Stimulated activated naive B cell treated with anti-CD40 and anti-IgM and Interleukin-4, amounts not matched to agents 10 μg/mL and 1 μg/mL and 100 μg/mL, for 72 hours (primary cell): ENCODE data around the gene CABLES1.
A peak's percentile ranks its signal among the peaks of the same experiment; 100 is the strongest.

ENCODE experiments used
- ATAC-seq, 2 donors: fragments of 150-1000 bp; cut with Tn5 transposase; replicated peaks; 2 replicates each; pipeline ENCODE4 v1.10.0; 2021; ENCODE audit warnings: moderate library complexity in 1 of 2
- DNase-seq: peaks from one replicate; pipeline ENCODE4 v3.0.0; 2021
- H3K27ac Mint-ChIP-seq: one replicate; pipeline ENCODE4 v1.8.0; 2022; ENCODE audit warnings: mild to moderate bottlenecking, mixed read lengths
- H3K27me3 Mint-ChIP-seq, 2 donors: one replicate each; pipeline ENCODE4 v1.8.0; 2022; ENCODE audit warnings: mixed read lengths in 2 of 2
- H3K36me3 Mint-ChIP-seq, 2 donors: one replicate each; pipeline ENCODE4 v1.8.0; 2022; ENCODE audit warnings: mixed read lengths in 2 of 2, mild to moderate bottlenecking in 1 of 2
- H3K4me1 Mint-ChIP-seq, 2 donors: one replicate each; pipeline ENCODE4 v1.8.0; 2022; ENCODE audit warnings: mixed read lengths in 2 of 2, mild to moderate bottlenecking in 1 of 2
- H3K4me3 Mint-ChIP-seq, 2 donors: one replicate each; pipeline ENCODE4 v1.8.0; 2022; ENCODE audit warnings: mild to moderate bottlenecking in 2 of 2, mixed read lengths in 2 of 2, moderate library complexity in 1 of 2
- H3K9me3 Mint-ChIP-seq, 2 donors: one replicate each; pipeline ENCODE4 v1.8.0; 2022; ENCODE audit warnings: mixed read lengths in 2 of 2, mild to moderate bottlenecking in 1 of 2

Gene CABLES1

DNA sequence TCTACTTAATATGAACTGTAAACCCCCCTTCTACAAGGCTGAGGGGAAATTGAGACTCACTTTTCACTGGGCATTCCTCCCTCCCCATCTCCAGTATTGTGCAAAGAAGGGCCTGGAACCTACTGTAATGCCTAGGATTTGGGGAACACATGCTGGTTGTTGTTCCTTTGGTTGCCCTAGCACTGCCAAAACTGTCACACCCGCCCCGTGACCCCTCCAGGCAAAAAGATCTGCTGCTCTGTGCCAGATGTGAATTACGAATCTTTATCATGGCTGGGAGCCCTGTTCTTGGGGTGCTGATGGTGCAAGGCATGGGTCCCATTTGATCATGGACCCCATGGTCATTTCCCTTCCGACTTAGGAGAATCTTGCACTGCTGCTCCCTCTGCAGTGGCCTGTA is 95.4 kb downstream of the CABLES1 start:
- Mint-ChIP-seq H3K4me1 (peaks cover 46 to 70% of the 10 kb centered on the region in 2 donors), H3K27me3 (no peaks in the 10 kb centered on the region), H3K27ac (peak overlapping the region; percentile 97), H3K36me3 (peaks cover 25 to 34% of the 10 kb centered on the region in 2 donors), H3K4me3 (no peak overlapping the region), H3K9me3 (no peaks in the 10 kb centered on the region)
- DNase-seq (no peak), ATAC-seq (no peak)

DNA sequence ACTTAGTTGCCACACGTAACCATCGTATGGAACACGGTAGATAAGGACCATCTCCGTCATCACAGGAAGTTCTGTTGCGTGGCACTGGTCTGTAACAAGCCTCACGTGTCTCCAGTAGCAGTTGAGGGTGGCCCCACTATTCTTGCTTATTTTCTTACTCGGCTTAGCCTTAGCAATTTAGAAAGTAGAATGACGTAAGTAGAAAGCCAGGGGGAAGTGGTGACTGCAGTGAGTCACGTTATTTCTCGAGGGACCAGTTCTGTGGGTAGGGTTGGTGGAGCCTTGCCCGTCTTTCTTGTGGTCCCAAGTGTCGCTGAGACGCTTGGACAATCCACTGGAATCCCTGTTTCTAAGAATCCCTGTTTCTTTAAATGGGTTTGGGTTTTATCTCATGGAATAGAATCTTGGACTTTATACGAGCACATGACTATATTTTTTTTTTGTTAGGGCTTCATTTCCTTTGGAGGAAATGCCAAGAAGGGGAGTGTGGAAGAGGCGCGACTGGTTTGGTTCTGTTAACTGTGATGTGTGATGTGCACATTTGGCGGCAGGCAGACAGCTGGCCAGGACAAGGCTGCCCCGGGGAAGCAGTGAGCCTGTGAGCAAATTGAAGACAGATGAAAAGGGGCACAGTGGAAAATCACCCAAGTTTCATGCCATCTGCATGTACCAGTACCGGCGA is 96.2 kb downstream of the CABLES1 start:
- peak; percentile 81 to 86 for ATAC-seq
- Mint-ChIP-seq H3K4me1 (peaks cover 41 to 62% of the 10 kb centered on the region in 2 donors), H3K36me3 (peaks cover 23 to 31% of the 10 kb centered on the region in 2 donors)

DNA sequence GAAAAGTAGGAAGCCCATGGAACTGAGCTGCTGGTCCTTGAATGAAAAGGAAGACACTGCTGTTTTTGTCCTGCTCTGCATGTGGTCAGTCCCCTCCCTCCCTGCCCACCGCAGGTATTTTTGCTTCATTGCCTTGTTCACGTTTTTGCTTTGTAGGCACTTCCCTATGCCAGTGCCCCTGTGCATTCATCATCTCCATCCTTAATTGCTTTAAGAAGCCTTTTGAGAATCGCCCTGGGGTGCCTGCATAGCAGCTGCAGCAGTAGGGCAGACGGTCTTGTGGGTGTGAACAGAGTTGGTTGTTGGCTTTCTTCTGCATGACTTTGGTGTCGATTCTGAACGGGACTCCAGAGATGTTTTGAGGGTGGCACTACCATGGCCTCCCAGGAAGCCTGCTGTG is 97.0 kb downstream of the CABLES1 start:
- peak overlapping the region; percentile 99 for H3K27ac Mint-ChIP-seq
- H3K4me3 Mint-ChIP-seq: peak overlapping the region in 1 of 2 donors; percentile 43
- ATAC-seq: peak in 1 of 2 donors; percentile 3
- H3K4me1 Mint-ChIP-seq: peaks cover 33 to 57% of the 10 kb centered on the region in 2 donors
- DNase-seq: no peak
- H3K9me3 Mint-ChIP-seq: no peaks in the 10 kb centered on the region
- H3K27me3 Mint-ChIP-seq: no peaks in the 10 kb centered on the region
- peaks cover 17 to 22% of the 10 kb centered on the region in 2 donors for H3K36me3 Mint-ChIP-seq

More for the DNA sequence above, 96.2 kb downstream of the CABLES1 start:
- Mint-ChIP-seq H3K27ac (peak overlapping the region; percentile 99), H3K4me3 (peak overlapping the region; percentile 69 to 77), H3K9me3 (no peaks in the 10 kb centered on the region), H3K27me3 (no peaks in the 10 kb centered on the region)
- DNase-seq: peak; percentile 89

DNA sequence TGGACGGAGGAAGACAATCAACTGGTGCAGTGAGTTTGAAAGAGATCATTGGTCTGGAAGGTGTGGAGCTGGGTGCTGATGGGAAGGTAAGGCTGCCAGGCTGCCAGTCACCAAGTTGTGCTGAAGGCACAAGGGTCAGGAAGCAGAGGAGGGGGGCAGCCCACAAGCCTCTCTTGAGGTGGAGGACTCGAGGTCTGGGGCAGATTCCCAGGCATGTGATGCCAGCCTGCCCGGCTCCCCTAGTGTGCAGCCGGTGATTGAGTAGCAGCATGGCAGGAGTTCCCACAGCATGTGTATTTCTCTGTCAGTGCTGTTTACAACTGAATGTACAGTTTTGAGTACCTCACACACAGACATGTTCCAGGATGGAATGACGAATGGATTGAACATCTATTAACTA is 99.3 kb downstream of the CABLES1 start:
- no peak overlapping the region for H3K4me3 Mint-ChIP-seq
- no peaks in the 10 kb centered on the region for H3K27me3 Mint-ChIP-seq
- DNase-seq: no peak
- ATAC-seq: no peak
- peaks cover 32 to 56% of the 10 kb centered on the region in 2 donors for H3K4me1 Mint-ChIP-seq
- H3K27ac Mint-ChIP-seq: no peak overlapping the region
- H3K9me3 Mint-ChIP-seq: no peaks in the 10 kb centered on the region
- peaks cover 19 to 32% of the 10 kb centered on the region in 2 donors for H3K36me3 Mint-ChIP-seq

DNA sequence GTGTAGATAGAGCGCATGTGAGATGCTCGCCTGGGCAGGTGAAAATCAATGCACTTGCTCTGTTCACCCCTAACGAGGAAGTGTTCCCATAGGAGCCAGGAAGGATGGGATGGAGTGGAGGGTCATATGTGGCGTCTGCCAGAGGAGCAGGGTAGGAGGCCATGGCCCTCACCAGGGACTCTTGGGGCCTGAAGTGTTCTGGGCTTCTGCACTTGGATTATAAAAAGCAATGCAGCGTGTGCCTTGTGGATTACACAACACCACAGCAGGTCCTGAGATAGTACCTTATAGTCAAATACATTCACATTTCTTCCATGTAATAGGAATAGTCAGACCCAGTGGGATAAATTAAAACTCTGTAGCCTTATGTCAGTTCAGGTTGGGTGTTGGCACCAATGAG is 100.1 kb downstream of the CABLES1 start:
- no peaks in the 10 kb centered on the region for H3K27me3 Mint-ChIP-seq
- H3K36me3 Mint-ChIP-seq: peaks cover 14 to 32% of the 10 kb centered on the region in 2 donors
- DNase-seq: no peak
- H3K4me1 Mint-ChIP-seq: peaks cover 31 to 57% of the 10 kb centered on the region in 2 donors
- peak overlapping the region; percentile 11 for H3K27ac Mint-ChIP-seq
- H3K4me3 Mint-ChIP-seq: no peak overlapping the region
- no peaks in the 10 kb centered on the region for H3K9me3 Mint-ChIP-seq
- no peak for ATAC-seq

DNA sequence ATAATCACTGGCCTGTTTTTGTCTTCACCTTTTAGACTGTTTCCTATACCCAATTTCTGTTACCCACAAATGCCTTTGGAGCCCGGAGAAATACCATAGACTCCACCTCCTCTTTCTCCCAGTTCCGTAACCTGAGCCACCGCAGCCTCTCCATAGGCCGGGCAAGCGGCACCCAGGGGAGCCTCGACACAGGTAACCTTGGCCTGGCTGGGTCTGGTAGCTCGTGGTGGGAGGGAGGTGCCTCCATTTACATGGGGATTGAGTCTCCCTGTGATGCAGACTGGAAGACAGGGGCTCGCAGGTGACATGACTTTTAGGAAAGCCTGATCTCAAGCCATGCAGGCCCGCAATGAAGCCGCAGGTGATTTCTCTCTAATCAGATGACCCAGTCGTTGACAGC is 100.6 kb downstream of the CABLES1 start:
- Mint-ChIP-seq H3K4me1 (peaks cover 27 to 53% of the 10 kb centered on the region in 2 donors), H3K36me3 (peaks cover 12 to 32% of the 10 kb centered on the region in 2 donors), H3K27me3 (no peaks in the 10 kb centered on the region), H3K9me3 (no peaks in the 10 kb centered on the region), H3K27ac (no peak overlapping the region), H3K4me3 (no peak overlapping the region)
- DNase-seq (no peak), ATAC-seq (no peak)

DNA sequence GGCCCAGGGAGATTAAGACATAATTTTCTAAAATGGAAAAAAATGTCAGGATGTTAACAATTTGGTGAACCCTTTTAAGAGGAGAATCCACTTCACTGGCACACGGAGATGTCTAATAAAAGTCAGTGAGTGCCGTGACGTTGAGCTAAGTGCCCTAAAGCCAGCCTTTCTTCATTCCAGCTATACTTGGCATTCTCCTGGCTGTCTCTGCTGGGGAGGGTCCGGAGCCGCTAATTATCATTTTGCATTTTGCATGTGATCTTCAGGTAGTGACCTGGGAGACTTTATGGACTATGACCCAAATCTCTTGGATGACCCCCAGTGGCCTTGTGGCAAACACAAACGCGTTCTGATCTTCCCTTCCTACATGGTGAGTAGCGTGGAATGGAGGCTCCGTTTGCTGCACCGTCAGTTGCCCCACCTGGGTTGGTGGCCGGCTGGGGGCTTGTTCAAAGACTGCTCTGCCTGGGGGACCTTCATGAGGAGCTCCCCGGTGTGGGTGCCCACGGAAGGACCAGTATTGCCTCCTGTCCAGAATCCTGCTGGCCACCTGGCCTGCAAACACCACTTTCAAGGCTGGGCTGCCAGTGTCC is 101.7 kb downstream of the CABLES1 start:
- Mint-ChIP-seq H3K4me3 (no peak overlapping the region), H3K27ac (no peak overlapping the region), H3K36me3 (peaks cover 13 to 29% of the 10 kb centered on the region in 2 donors), H3K4me1 (peaks cover 21 to 48% of the 10 kb centered on the region in 2 donors), H3K27me3 (no peaks in the 10 kb centered on the region), H3K9me3 (no peaks in the 10 kb centered on the region)
- ATAC-seq (no peak), DNase-seq (no peak)

DNA sequence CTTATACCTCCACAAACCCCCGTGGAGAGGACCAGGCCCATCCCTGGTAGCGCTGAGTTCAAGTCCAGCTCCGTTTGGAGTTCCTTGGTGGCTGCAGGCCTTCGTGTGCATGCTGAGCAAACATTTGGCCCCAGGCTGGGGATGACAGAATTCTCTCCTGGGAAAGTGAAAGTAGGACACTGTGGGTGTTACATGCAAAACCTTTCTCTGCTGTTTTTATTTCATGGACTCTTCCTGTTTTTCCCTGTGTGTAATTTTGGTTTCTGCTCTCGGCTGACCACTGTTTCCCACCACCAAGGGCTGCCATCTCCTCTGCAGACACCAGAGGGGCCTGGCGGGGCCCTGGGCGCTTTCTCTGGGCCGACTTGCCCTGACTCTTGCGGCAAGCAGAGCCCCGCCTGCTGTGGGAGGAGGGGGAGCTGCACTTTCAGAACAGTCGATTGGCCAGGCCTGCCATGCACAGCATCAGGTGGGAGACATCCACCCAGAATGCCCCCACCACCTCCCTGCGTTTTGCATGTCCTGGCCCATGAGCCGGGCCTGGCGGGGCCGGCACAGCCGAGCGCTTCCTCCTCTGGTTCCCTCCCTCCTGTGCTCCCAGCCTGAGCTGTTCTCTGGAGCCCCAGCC is 102.4 kb downstream of the CABLES1 start:
- H3K9me3 Mint-ChIP-seq: no peaks in the 10 kb centered on the region
- no peaks in the 10 kb centered on the region for H3K27me3 Mint-ChIP-seq
- peak overlapping the region; percentile 61 to 74 for H3K4me3 Mint-ChIP-seq
- peaks cover 19 to 48% of the 10 kb centered on the region in 2 donors for H3K4me1 Mint-ChIP-seq
- peak; percentile 78 to 79 for ATAC-seq
- H3K27ac Mint-ChIP-seq: peak overlapping the region; percentile 87
- DNase-seq: peak; percentile 46
- H3K36me3 Mint-ChIP-seq: peaks cover 10 to 24% of the 10 kb centered on the region in 2 donors

DNA sequence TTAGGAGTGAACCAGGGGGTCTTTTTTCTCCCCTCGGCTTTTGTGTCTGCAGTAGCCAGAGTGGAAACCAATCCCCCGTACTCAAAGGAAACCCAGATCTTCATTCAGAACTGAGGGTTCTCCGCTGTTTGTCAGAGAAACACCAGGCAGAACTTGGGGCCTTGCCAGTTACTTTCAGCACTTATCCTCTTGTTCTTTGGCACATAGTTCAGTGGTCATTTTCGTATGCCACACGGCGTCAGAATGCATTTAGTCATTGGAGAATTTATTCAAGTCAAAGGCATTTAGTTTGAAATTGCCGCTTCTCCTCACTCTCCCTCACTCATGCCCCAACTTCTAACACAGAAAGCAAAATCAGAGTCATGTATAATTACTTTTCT is 102.9 kb downstream of the CABLES1 start:
- Mint-ChIP-seq H3K27me3 (no peaks in the 10 kb centered on the region), H3K4me3 (peak overlapping the region; percentile 61 to 74), H3K4me1 (peaks cover 15 to 43% of the 10 kb centered on the region in 2 donors), H3K27ac (peak overlapping the region; percentile 87), H3K9me3 (no peaks in the 10 kb centered on the region), H3K36me3 (peaks cover 6 to 20% of the 10 kb centered on the region in 2 donors)
- DNase-seq (no peak), ATAC-seq (no peak)

DNA sequence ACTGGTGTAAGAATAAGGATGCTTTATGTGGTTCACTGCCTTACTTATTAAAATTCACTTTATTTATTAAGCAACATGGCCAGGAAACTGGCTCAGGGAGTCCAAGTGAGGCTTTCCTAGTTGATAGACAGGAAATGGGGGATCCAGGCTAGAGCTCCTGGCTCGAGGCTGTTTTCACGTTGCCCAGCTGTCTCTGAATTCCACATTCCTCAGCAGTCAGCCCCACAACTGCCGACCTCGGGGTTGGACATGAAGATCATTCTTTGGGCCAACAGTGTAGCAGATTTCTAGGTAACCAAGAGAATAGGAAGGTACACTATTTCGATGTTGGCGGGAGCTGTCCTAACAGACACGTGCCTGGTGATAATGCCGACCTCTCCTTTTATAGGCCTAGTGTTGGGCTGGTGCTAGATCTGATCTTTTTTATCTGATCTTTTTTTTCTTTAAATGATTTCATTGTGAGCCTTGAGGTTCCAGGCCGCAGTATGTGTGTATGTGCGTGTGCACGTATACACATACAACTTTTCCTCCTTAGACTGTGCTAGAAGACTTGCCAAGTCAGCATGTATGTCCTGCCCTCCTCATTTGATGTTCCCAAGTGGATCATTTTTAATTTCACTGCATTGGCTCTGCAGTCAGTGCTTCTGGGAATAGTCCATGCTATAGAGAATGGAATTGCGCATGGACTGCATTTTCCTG is 103.5 kb downstream of the CABLES1 start:
- peaks cover 6 to 21% of the 10 kb centered on the region in 2 donors for H3K36me3 Mint-ChIP-seq
- H3K27ac Mint-ChIP-seq: peak overlapping the region; percentile 25
- H3K4me1 Mint-ChIP-seq: peaks cover 15 to 43% of the 10 kb centered on the region in 2 donors
- no peaks in the 10 kb centered on the region for H3K9me3 Mint-ChIP-seq
- H3K4me3 Mint-ChIP-seq: peak overlapping the region; percentile 11 to 74
- ATAC-seq (no peak), DNase-seq (no peak)
- H3K27me3 Mint-ChIP-seq: no peaks in the 10 kb centered on the region

DNA sequence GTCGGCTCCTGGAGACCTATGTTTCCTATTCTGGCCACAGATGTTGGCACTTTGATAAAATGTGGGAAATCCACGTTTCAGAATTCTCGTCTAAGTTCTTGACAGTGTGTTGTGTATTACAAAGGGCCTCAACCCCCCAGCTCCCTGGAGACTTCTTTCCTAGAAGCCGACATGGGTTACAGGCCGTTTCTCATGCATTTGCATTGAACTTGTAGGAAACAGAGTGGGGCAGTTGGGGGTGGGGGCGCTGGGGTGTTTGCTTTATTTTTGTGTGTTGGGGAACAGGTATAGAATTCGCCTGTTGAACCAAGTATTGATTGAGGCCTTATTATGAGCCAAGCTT is 104.0 kb downstream of the CABLES1 start:
- Mint-ChIP-seq H3K9me3 (no peaks in the 10 kb centered on the region), H3K36me3 (peaks cover 6 to 24% of the 10 kb centered on the region in 2 donors), H3K4me1 (peaks cover 15 to 43% of the 10 kb centered on the region in 2 donors), H3K27me3 (no peaks in the 10 kb centered on the region), H3K4me3 (no peak overlapping the region), H3K27ac (peak overlapping the region; percentile 25)
- DNase-seq (no peak), ATAC-seq (no peak)

DNA sequence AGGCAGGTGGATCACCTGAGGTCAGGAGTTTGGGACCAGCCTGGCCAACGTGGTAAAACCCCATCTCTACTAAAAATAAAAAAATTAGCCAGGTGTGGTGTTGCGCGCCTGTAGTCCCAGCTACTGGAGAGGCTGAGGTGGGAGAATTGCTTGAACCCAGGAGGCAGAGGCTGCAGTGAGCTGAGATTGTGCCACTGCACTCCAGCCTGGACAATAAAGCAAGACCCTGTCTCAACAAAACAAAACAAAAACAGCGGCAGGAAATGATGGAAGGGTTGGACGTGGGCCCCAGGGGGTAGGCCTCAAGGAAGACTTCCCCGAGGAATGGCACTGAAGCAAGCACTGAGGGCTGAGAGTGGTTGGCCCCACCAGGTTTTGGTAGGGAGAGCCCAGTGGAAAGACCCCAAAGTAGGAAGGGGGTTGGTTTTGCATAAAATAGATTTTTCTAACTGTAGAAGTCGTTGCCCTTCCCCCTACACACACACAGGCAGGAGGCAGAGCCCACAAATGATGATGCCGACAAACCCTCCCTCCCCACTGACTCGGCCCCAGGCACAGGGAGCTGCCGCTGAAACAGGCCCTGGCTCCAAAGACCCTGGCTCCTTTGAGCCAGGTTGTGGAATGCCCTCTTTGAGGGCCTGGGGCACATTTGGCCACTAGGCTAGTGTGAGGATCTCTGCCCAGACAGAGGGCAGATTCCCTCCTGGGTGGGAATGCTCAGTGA is 104.8 kb downstream of the CABLES1 start:
- no peaks in the 10 kb centered on the region for H3K27me3 Mint-ChIP-seq
- no peak overlapping the region for H3K4me3 Mint-ChIP-seq
- ATAC-seq (no peak), DNase-seq (no peak)
- H3K4me1 Mint-ChIP-seq: peaks cover 16 to 43% of the 10 kb centered on the region in 2 donors
- no peaks in the 10 kb centered on the region for H3K9me3 Mint-ChIP-seq
- H3K36me3 Mint-ChIP-seq: peaks cover 6 to 23% of the 10 kb centered on the region in 2 donors
- peak overlapping the region; percentile 9 for H3K27ac Mint-ChIP-seq

DNA sequence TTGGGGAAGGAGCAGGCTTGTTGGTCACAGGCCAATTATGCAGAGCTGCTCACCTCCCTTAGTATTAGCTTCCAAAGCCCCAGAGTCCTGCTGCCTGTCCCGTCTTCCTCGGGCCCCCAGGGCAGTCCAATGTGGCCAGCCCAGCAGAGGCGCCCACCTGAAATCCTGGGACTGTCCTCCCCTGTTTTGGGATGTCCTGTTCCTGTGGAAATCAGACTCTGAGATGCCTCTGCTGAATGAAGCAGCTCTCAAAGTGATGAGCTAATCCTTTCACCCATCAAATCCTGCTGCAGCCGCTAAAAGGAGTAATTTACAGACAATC is 105.3 kb downstream of the CABLES1 start:
- no peak overlapping the region for H3K4me3 Mint-ChIP-seq
- H3K4me1 Mint-ChIP-seq: peaks cover 16 to 43% of the 10 kb centered on the region in 2 donors
- DNase-seq (no peak), ATAC-seq (no peak)
- no peaks in the 10 kb centered on the region for H3K27me3 Mint-ChIP-seq
- no peak overlapping the region for H3K27ac Mint-ChIP-seq
- H3K36me3 Mint-ChIP-seq: peaks cover 5 to 22% of the 10 kb centered on the region in 2 donors
- no peaks in the 10 kb centered on the region for H3K9me3 Mint-ChIP-seq
